Measurements from ENCODE around the gene SLAMF8. TPM values are rescaled to one million over a fixed set of nuclear protein-coding genes. Genes with fewer than 3 reads are reported as not detected.

SLAMF8 gene
- polyA plus RNA-seq, 1 donor from 2014 or later, result not detected

- no peaks in the 10 kb centered on the region for H3K36me3 ChIP-seq (ENCODE audit: insufficient read depth, low read length)
- H3K27ac ChIP-seq (ENCODE audit: low read length), result no peak overlapping the region
- TF ChIP-seq EP300 (conservative IDR thresholded peaks at IDR 0.05; ENCODE audit: poor library complexity, severe bottlenecking) (no peak), REST (IDR thresholded peaks at IDR 0.05; ENCODE audit: borderline replicate concordance) (no peak), SMC3 (conservative IDR thresholded peaks at IDR 0.05; ENCODE audit: poor library complexity) (no peak), POLR2AphosphoS5 (IDR thresholded peaks at IDR 0.05) (no peak), EZH2 (IDR thresholded peaks at IDR 0.05; ENCODE audit: borderline replicate concordance, insufficient read depth, low read length, poor library complexity, severe bottlenecking) (no peak), MXI1 (conservative IDR thresholded peaks at IDR 0.05; ENCODE audit: poor library complexity, severe bottlenecking) (no peak), TAF1 (IDR thresholded peaks at IDR 0.05; ENCODE audit: low read depth) (no peak), RAD21 (conservative IDR thresholded peaks at IDR 0.05) (no peak)
- TF ChIP-seq, protein P1, sequence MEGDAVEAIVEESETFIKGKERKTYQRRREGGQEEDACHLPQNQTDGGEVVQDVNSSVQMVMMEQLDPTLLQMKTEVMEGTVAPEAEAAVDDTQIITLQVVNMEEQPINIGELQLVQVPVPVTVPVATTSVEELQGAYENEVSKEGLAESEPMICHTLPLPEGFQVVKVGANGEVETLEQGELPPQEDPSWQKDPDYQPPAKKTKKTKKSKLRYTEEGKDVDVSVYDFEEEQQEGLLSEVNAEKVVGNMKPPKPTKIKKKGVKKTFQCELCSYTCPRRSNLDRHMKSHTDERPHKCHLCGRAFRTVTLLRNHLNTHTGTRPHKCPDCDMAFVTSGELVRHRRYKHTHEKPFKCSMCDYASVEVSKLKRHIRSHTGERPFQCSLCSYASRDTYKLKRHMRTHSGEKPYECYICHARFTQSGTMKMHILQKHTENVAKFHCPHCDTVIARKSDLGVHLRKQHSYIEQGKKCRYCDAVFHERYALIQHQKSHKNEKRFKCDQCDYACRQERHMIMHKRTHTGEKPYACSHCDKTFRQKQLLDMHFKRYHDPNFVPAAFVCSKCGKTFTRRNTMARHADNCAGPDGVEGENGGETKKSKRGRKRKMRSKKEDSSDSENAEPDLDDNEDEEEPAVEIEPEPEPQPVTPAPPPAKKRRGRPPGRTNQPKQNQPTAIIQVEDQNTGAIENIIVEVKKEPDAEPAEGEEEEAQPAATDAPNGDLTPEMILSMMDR (IDR thresholded peaks at IDR 0.05; ENCODE audit: poor library complexity, severe bottlenecking), result no peak
- no peak overlapping the region for H3K9ac ChIP-seq (ENCODE audit: low read length)
- no peaks in the 10 kb centered on the region for H3K9me2 ChIP-seq (ENCODE audit: insufficient read depth, low read length)
- H2AFZ ChIP-seq (ENCODE audit: low read depth, low read length), result no peak overlapping the region
- H3K27me3 ChIP-seq (ENCODE audit: insufficient read depth, low read depth, low read length), result peaks cover 13% of the 10 kb centered on the region
- no peak overlapping the region for H3K4me2 ChIP-seq (ENCODE audit: low read length)
- H3K9me3 ChIP-seq (ENCODE audit: low read length), result no peaks in the 10 kb centered on the region
- no peaks in the 10 kb centered on the region for H3K79me2 ChIP-seq (replicated peaks; ENCODE audit: insufficient read depth, low read length)
- H3K4me3 ChIP-seq (ENCODE audit: low read length), result no peak overlapping the region
- H4K20me1 ChIP-seq (ENCODE audit: insufficient read depth), result no peaks in the 10 kb centered on the region
- H3F3A ChIP-seq (ENCODE audit: insufficient read depth, low read length, poor library complexity, severe bottlenecking), result no peaks in the 10 kb centered on the region
Measured at GRCh38 chr1:159817276-159818041, 9.2 kb upstream of the SLAMF8 start.

- Histone ChIP-seq H3K36me3 (ENCODE audit: insufficient read depth, low read length) (no peaks in the 10 kb centered on the region), H3K27ac (ENCODE audit: low read length) (no peak overlapping the region), H2AFZ (ENCODE audit: low read depth, low read length) (no peak overlapping the region), H3K4me3 (ENCODE audit: low read length) (no peak overlapping the region), H3K27me3 (ENCODE audit: insufficient read depth, low read depth, low read length) (peaks cover 43% of the 10 kb centered on the region), H3K4me2 (ENCODE audit: low read length) (no peak overlapping the region), H3F3A (ENCODE audit: insufficient read depth, low read length, poor library complexity, severe bottlenecking) (no peaks in the 10 kb centered on the region), H3K79me2 (replicated peaks; ENCODE audit: insufficient read depth, low read length) (no peaks in the 10 kb centered on the region), H3K9me3 (ENCODE audit: low read length) (no peaks in the 10 kb centered on the region), H3K9me2 (ENCODE audit: insufficient read depth, low read length) (no peaks in the 10 kb centered on the region), H4K20me1 (ENCODE audit: insufficient read depth) (no peaks in the 10 kb centered on the region), H3K9ac (ENCODE audit: low read length) (no peak overlapping the region)
- TF ChIP-seq MXI1 (conservative IDR thresholded peaks at IDR 0.05; ENCODE audit: poor library complexity, severe bottlenecking) (no peak), EZH2 (IDR thresholded peaks at IDR 0.05; ENCODE audit: borderline replicate concordance, insufficient read depth, low read length, poor library complexity, severe bottlenecking) (no peak), TAF1 (IDR thresholded peaks at IDR 0.05; ENCODE audit: low read depth) (no peak), REST (IDR thresholded peaks at IDR 0.05; ENCODE audit: borderline replicate concordance) (no peak), SMC3 (conservative IDR thresholded peaks at IDR 0.05; ENCODE audit: poor library complexity) (no peak), EP300 (conservative IDR thresholded peaks at IDR 0.05; ENCODE audit: poor library complexity, severe bottlenecking) (no peak), RAD21 (conservative IDR thresholded peaks at IDR 0.05) (no peak), POLR2AphosphoS5 (IDR thresholded peaks at IDR 0.05) (no peak)
- TF ChIP-seq, protein P1 (IDR thresholded peaks at IDR 0.05; ENCODE audit: poor library complexity, severe bottlenecking), result no peak
Measured at GRCh38 chr1:159821171-159821867, 5.4 kb upstream of the SLAMF8 start.

Measured in neural cell (in vitro differentiated cells).